HL-60 (cell line): ENCODE data around the gene WDR1.

Experiments used
- CTCF ChIP-seq: IDR thresholded peaks from one replicate; pipeline ENCODE4 v1.5.1; 2011; ENCODE audit warnings: low read length, control low read depth, inconsistent platforms; ENCODE audit not compliant: insufficient read depth
- GABPA ChIP-seq: IDR thresholded peaks from 2 replicates; pipeline ENCODE4 v1.6.1; 2012; ENCODE audit warnings: low read depth
- POLR2AphosphoS5 ChIP-seq: IDR thresholded peaks from 2 replicates; pipeline ENCODE4 v1.6.1; 2012; ENCODE audit warnings: low read depth
- SPI1 ChIP-seq: IDR thresholded peaks from 2 replicates; pipeline ENCODE4 v1.6.1; 2012; ENCODE audit warnings: low read depth, mild to moderate bottlenecking, borderline replicate concordance
- TF ChIP-seq, protein P1 (sequence below): IDR thresholded peaks from 2 replicates; pipeline ENCODE4 v1.6.1; 2012; ENCODE audit warnings: low read depth; ENCODE audit not compliant: insufficient replicate concordance

DNA sequence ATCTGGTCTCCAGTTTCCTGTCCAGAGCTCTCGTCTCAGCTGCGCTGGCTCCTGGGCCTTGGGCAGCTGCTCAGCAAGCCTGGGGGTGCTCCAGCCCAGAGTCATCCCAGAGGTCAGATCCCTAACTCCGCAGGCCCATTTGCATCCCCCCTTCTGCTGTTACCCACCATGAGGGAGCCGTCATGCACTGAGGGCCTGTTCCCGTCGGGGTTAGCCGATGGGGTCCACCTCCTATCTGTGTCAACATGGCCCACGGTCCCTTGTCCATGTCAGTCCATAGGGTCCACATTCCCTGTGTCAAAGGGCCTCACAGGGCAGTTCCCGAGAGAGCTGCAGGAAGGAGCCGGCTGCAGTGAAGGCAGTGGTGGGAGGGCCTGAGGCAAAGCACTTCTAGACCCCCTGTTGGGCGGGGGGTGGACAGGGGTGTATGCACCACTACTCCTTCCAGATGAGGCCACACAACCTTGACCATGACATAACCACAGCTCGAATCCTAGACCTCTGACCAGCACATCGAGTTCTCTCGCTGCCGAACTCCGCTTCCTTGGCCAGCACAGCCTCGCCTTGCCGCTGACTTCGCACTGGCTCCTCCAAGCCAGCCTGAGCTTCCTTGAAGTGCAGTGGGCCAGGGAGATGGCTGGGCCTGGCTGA lies 24.9 kb downstream of the WDR1 start:
- TF ChIP-seq CTCF, result no peak
- TF ChIP-seq POLR2AphosphoS5, result no peak
- TF ChIP-seq GABPA, result no peak
- TF ChIP-seq SPI1, result no peak
- TF ChIP-seq, protein P1, sequence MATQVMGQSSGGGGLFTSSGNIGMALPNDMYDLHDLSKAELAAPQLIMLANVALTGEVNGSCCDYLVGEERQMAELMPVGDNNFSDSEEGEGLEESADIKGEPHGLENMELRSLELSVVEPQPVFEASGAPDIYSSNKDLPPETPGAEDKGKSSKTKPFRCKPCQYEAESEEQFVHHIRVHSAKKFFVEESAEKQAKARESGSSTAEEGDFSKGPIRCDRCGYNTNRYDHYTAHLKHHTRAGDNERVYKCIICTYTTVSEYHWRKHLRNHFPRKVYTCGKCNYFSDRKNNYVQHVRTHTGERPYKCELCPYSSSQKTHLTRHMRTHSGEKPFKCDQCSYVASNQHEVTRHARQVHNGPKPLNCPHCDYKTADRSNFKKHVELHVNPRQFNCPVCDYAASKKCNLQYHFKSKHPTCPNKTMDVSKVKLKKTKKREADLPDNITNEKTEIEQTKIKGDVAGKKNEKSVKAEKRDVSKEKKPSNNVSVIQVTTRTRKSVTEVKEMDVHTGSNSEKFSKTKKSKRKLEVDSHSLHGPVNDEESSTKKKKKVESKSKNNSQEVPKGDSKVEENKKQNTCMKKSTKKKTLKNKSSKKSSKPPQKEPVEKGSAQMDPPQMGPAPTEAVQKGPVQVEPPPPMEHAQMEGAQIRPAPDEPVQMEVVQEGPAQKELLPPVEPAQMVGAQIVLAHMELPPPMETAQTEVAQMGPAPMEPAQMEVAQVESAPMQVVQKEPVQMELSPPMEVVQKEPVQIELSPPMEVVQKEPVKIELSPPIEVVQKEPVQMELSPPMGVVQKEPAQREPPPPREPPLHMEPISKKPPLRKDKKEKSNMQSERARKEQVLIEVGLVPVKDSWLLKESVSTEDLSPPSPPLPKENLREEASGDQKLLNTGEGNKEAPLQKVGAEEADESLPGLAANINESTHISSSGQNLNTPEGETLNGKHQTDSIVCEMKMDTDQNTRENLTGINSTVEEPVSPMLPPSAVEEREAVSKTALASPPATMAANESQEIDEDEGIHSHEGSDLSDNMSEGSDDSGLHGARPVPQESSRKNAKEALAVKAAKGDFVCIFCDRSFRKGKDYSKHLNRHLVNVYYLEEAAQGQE, result no peak
